HepG2 (cell line): ENCODE data around the gene PLA2G4B. TPM values are rescaled to one million over a fixed set of nuclear protein-coding genes. Genes with fewer than 3 reads are reported as not detected.

Experiments used
- ARNT ChIP-seq: fragments of 450-650 bp; IDR thresholded peaks from 2 replicates; pipeline ENCODE4 v1.6.1; 2017
- CC2D1A ChIP-seq: sonication (generic); formaldehyde crosslinking; IDR thresholded peaks from 2 replicates; pipeline ENCODE4 v1.8.1; 2023; ENCODE audit warnings: mild to moderate bottlenecking, missing genetic modification reagents
- CEBPB ChIP-seq: IDR thresholded peaks from 2 replicates; pipeline ENCODE4 v1.6.1; 2011; ENCODE audit warnings: low read depth, low read length, improper control_type of control experiment, borderline replicate concordance
- DR1 ChIP-seq: sonication (generic); formaldehyde crosslinking; IDR thresholded peaks from 2 replicates; pipeline ENCODE4 v1.8.0; 2021; ENCODE audit warnings: mild to moderate bottlenecking, missing genetic modification reagents, inconsistent platforms
- NCOR1 ChIP-seq: fragments of 200-600 bp; sonication (generic); IDR thresholded peaks from 2 replicates; pipeline ENCODE4 v1.7.0; 2017; ENCODE audit warnings: antibody characterized with exemption, low read length, borderline replicate concordance
- NR2F1 ChIP-seq, 2 experiments: fragments of 450-650 bp in 1 of 2; formaldehyde crosslinking in 1 of 2; IDR thresholded peaks; 2 replicates each; pipeline versions ENCODE4 v1.5.0 to v1.6.1; 2016 to 2020; ENCODE audit warnings: mild to moderate bottlenecking in 1 of 2, missing compliant biosample characterization in 1 of 2, missing genetic modification reagents in 1 of 2, moderate library complexity in 1 of 2
- TRAFD1 ChIP-seq: sonication (generic); formaldehyde crosslinking; IDR thresholded peaks from 2 replicates; pipeline ENCODE4 v1.5.1; 2020; ENCODE audit warnings: missing genetic modification reagents, mild to moderate bottlenecking, borderline replicate concordance
- ZNF224 ChIP-seq: sonication (generic); formaldehyde crosslinking; IDR thresholded peaks from 2 replicates; pipeline ENCODE4 v1.5.0; 2020; ENCODE audit warnings: mild to moderate bottlenecking, missing genetic modification reagents
- ZNF788 ChIP-seq: sonication (generic); formaldehyde crosslinking; IDR thresholded peaks from 2 replicates; pipeline ENCODE4 v1.5.0; 2020; ENCODE audit warnings: mild to moderate bottlenecking, missing genetic modification reagents, borderline replicate concordance
- polyA plus RNA-seq, 8 experiments: library from polyadenylated mRNA; depleted of rRNA in 3 of 8; stranded (reverse) in 7 of 8; unstranded in 1 of 8; fragments of >200 nt; fragmentation: Illumina TruSeq in 4 of 8; extraction: Trizol in 4 of 8; gene quantifications; 2 replicates each; pipeline versions ENCODE4 v1.2.1 to v1.2.3, GENCODE V29; 2011 to 2016; ENCODE audit warnings: low read depth in 4 of 8, missing spikeins in 1 of 8, mixed read lengths in 1 of 8; ENCODE audit not compliant: insufficient read depth in 1 of 8
- total RNA-seq, 5 experiments: library from RNA; depleted of rRNA; stranded (reverse); fragments of >200 nt; fragmentation: Illumina TruSeq; extraction: Trizol; gene quantifications; 2 replicates each; pipeline ENCODE4 v1.2.3, GENCODE V29; 2016; ENCODE audit warnings: low read depth in 1 of 5
- TF ChIP-seq, protein P1 (sequence below), 2 experiments: IDR thresholded peaks; 2 replicates each; pipeline ENCODE4 v1.6.1; 2011 to 2012; ENCODE audit warnings: low read length in 2 of 2, borderline replicate concordance in 1 of 2, low read depth in 1 of 2, mild to moderate bottlenecking in 1 of 2, moderate library complexity in 1 of 2
- TF ChIP-seq, protein P2 (sequence below): sonication (generic); formaldehyde crosslinking; IDR thresholded peaks from 2 replicates; pipeline ENCODE4 v1.5.0; 2020; ENCODE audit warnings: mild to moderate bottlenecking, low read depth, missing genetic modification reagents, borderline replicate concordance

PLA2G4B gene
- total and polyA plus RNA-seq, 2 of the 13 experiments (the other 11 are each of a cell fraction or from before 2014, with no cell fraction given): 5.1 to 8.0 TPM

DNA sequence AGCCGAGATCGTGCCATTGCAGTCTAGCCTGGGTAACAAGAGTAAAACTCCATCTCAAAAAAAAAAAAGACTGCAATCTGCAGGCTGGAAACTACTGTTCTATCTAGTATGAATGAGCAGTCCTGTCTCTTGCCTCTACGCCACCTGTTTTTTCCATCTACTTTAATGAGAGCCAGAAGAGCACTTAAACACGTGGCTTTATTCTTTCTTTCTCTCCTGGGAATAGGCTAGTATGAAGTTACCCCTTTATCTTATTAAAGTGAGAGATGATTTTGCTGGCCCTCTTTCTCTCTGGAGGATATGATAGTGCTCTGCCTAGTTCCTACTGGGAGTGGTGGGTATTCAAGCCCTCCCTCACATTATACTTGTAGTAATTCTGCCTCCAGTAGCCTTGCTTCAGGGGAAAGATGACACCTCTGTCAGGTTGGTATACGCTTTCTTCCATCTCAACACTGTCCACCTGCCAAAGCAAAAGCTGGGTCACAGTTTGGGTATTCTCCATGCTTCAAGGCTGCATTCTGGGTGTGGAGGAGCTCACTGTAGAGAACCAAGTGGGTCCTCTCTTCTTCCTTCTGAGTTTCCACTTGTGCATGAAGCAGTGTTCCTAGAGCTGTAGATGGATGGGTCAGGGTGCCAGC, 46.5 kb upstream of the PLA2G4B start (continued):
- TF ChIP-seq, protein P1, sequence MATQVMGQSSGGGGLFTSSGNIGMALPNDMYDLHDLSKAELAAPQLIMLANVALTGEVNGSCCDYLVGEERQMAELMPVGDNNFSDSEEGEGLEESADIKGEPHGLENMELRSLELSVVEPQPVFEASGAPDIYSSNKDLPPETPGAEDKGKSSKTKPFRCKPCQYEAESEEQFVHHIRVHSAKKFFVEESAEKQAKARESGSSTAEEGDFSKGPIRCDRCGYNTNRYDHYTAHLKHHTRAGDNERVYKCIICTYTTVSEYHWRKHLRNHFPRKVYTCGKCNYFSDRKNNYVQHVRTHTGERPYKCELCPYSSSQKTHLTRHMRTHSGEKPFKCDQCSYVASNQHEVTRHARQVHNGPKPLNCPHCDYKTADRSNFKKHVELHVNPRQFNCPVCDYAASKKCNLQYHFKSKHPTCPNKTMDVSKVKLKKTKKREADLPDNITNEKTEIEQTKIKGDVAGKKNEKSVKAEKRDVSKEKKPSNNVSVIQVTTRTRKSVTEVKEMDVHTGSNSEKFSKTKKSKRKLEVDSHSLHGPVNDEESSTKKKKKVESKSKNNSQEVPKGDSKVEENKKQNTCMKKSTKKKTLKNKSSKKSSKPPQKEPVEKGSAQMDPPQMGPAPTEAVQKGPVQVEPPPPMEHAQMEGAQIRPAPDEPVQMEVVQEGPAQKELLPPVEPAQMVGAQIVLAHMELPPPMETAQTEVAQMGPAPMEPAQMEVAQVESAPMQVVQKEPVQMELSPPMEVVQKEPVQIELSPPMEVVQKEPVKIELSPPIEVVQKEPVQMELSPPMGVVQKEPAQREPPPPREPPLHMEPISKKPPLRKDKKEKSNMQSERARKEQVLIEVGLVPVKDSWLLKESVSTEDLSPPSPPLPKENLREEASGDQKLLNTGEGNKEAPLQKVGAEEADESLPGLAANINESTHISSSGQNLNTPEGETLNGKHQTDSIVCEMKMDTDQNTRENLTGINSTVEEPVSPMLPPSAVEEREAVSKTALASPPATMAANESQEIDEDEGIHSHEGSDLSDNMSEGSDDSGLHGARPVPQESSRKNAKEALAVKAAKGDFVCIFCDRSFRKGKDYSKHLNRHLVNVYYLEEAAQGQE (IDR thresholded peaks at IDR 0.05; ENCODE audit: borderline replicate concordance in 1 of 2, low read depth in 1 of 2, low read length in 2 of 2): no peak
- TF ChIP-seq NCOR1: no peak
- no peak for TF ChIP-seq CC2D1A (CRISPR knock-in tag)
- TF ChIP-seq CEBPB: no peak
- no peak for TF ChIP-seq ZNF224 (CRISPR knock-in tag)
- no peak for TF ChIP-seq ZNF788 (CRISPR knock-in tag)
- TF ChIP-seq TRAFD1 (CRISPR knock-in tag): no peak
- no peak for TF ChIP-seq ARNT
- no peak for TF ChIP-seq NR2F1 (CRISPR knock-in tag; IDR thresholded peaks at IDR 0.05)
- no peak for TF ChIP-seq DR1 (CRISPR knock-in tag)
- TF ChIP-seq, protein P2, sequence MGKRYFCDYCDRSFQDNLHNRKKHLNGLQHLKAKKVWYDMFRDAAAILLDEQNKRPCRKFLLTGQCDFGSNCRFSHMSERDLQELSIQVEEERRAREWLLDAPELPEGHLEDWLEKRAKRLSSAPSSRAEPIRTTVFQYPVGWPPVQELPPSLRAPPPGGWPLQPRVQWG (CRISPR knock-in tag): no peak
